ENCODE results near the gene AKAP3. TPM values are rescaled to one million over a fixed set of nuclear protein-coding genes. Genes with fewer than 3 reads are reported as not detected.

Gene AKAP3
- total and polyA plus RNA-seq, 2 donors (not counting 3 experiments of a cell fraction or from before 2014, with no cell fraction given): 0.18 to 0.62 TPM

DNA sequence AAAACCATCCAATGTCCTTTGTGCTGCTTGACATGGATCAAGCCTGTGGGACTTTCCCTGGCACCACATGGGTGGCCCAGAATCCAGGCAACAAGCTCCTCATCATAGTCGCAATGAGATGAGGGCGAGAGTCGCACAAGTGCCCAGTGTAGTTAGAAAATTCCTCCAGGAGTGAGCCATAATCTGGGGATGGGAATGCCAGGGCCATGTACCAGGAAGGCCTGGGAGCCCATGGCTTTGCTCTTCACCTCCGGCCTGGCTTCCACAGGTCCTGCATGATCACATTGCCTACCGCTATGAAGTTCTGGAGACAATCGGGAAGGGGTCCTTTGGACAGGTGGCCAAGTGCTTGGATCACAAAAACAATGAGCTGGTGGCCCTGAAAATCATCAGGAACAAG, 53.0 kb downstream of the AKAP3 start:
- no peaks in the 10 kb centered on the region for H3K4me1 ChIP-seq (ENCODE audit: control insufficient read depth, extremely low read depth, insufficient read depth, low read length)
- H3K36me3 ChIP-seq (ENCODE audit: control insufficient read depth in 2 of 2, extremely low read depth in 1 of 2, insufficient read depth in 2 of 2, low read length in 2 of 2): no peaks in the 10 kb centered on the region
- no peaks in the 10 kb centered on the region for H3K9me1 ChIP-seq (replicated peaks; ENCODE audit: control insufficient read depth, extremely low read depth, insufficient read depth, low read length)
- ChIA-PET CTCF (interaction anchor here (1.1 kb wide), 1 partner anchor 53 kb away, joined by 3 read pairs; the partner anchor contains the start of gene AKAP3), POLR2A (no interaction called here)
- no peaks in the 10 kb centered on the region for H3K9me3 ChIP-seq (replicated peaks; ENCODE audit: control insufficient read depth, insufficient read depth, low read length)
- H3K9ac ChIP-seq (replicated peaks; ENCODE audit: extremely low read depth, insufficient read depth, low read length): no peak overlapping the region
- H4K20me1 ChIP-seq (replicated peaks; ENCODE audit: control insufficient read depth, extremely low read depth, insufficient read depth, low read length): no peaks in the 10 kb centered on the region
- no TSS peak for BruUV-seq (replicated peaks)
- dilution Hi-C loops (cut with MboI; ENCODE audit: extremely low pct_ligation_motif_present, low sequenced_read_pairs) (no loop called here), intact Hi-C loops (cut with micrococcal nuclease) (no loop called here)
- no peak overlapping the region for H3K4me2 ChIP-seq (ENCODE audit: insufficient read depth, low read length)
- peaks cover 2 to 7% of the 10 kb centered on the region in 2 experiments for H3K27me3 ChIP-seq (ENCODE audit: control insufficient read depth in 2 of 2, insufficient read depth in 2 of 2, low read length in 2 of 2)
- DNase-seq (ENCODE audit: low read depth, low spot score): no peak
- no peak overlapping the region for H3K27ac ChIP-seq (ENCODE audit: insufficient read depth, low read depth, low read length)
- FAIRE-seq: no peak
- TF ChIP-seq JUN (IDR thresholded peaks at IDR 0.05; ENCODE audit: borderline replicate concordance, insufficient read depth, insufficient read length, low read depth): no peak
- no peak for TF ChIP-seq CTCF (IDR thresholded peaks at IDR 0.05; ENCODE audit: extremely low read depth in 1 of 2, insufficient read depth in 1 of 2, low read depth in 1 of 2, low read length in 2 of 2)
- TF ChIP-seq EZH2 (IDR thresholded peaks at IDR 0.05; ENCODE audit: borderline replicate concordance, low read depth, low read length, severe bottlenecking): no peak
- TF ChIP-seq POLR2A (IDR thresholded peaks at IDR 0.05; ENCODE audit: low read depth, low read length): no peak
- TF ChIP-seq GATA2 (IDR thresholded peaks at IDR 0.05; ENCODE audit: insufficient read depth, insufficient read length, low read depth, low read length): no peak
- H2AFZ ChIP-seq (ENCODE audit: low read depth, low read length): no peak overlapping the region
- no peak overlapping the region for H3K4me3 ChIP-seq (replicated peaks in 1 of 3; ENCODE audit: insufficient read depth in 1 of 3, low read depth in 1 of 3, low read length in 3 of 3)
- no peaks in the 10 kb centered on the region for H3K79me2 ChIP-seq (ENCODE audit: control insufficient read depth, insufficient read depth, low read length)

DNA sequence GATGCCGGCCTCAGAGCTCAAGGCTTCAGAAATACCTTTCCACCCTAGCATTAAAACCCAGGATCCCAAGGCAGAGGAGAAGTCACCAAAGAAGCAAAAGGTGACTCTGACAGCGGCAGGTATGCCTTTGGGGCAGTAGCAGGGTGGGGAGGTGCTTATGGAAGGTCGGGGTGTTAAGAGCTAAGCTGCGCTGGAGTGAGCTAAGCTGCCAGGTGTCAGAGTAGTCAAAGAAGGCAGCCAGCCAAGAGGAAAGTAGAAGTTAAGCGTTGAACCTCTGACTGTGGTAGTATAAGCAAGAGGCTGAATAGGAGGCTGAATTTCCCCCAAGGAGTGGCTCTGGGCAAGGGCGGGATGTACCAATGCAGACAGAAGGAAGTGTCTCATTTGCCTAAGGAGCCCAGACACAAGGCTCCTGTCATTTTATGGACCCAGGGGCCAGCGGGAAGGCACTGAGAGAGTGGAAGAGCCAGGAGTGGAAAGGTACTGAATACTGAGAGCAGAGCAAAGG, 57.6 kb downstream of the AKAP3 start:
- no peak for TF ChIP-seq POLR2AphosphoS5 (IDR thresholded peaks at IDR 0.05; ENCODE audit: insufficient read depth, low read depth, low read length)
- TF ChIP-seq POLR2A (IDR thresholded peaks at IDR 0.05; ENCODE audit: low read depth, low read length): no peak
- no peak for TF ChIP-seq FOS (IDR thresholded peaks at IDR 0.05; ENCODE audit: borderline replicate concordance, insufficient read depth, low read length)
- TF ChIP-seq MYC (IDR thresholded peaks at IDR 0.05; ENCODE audit: low read depth, low read length): no peak
- TF ChIP-seq CTCF (IDR thresholded peaks at IDR 0.05; ENCODE audit: extremely low read depth in 1 of 2, insufficient read depth in 1 of 2, low read depth in 1 of 2, low read length in 2 of 2): no peak
- no peak for TF ChIP-seq GATA2 (IDR thresholded peaks at IDR 0.05; ENCODE audit: insufficient read depth, insufficient read length, low read depth, low read length)
- no peak for TF ChIP-seq EZH2 (IDR thresholded peaks at IDR 0.05; ENCODE audit: borderline replicate concordance, low read depth, low read length, severe bottlenecking)
- TF ChIP-seq JUN (IDR thresholded peaks at IDR 0.05; ENCODE audit: borderline replicate concordance, insufficient read depth, insufficient read length, low read depth): no peak
- TF ChIP-seq, protein P1, sequence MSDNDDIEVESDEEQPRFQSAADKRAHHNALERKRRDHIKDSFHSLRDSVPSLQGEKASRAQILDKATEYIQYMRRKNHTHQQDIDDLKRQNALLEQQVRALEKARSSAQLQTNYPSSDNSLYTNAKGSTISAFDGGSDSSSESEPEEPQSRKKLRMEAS (IDR thresholded peaks at IDR 0.05; ENCODE audit: insufficient read depth, insufficient read length): no peak
- no TSS peak for BruUV-seq (replicated peaks)
- dilution Hi-C loops (cut with MboI; ENCODE audit: extremely low pct_ligation_motif_present, low sequenced_read_pairs) (no loop called here), intact Hi-C loops (cut with micrococcal nuclease) (no loop called here)
- ChIA-PET CTCF (interaction anchor here (1.1 to 3.8 kb wide), 4 partner anchors 11 to 96 kb away, joined by 3 to 13 read pairs (median 4); no protein-coding TSS in a partner anchor), POLR2A (no interaction called here)
- no peaks in the 10 kb centered on the region for H3K9me1 ChIP-seq (replicated peaks; ENCODE audit: control insufficient read depth, extremely low read depth, insufficient read depth, low read length)
- no peak overlapping the region for H2AFZ ChIP-seq (ENCODE audit: low read depth, low read length)
- peaks cover 5% of the 10 kb centered on the region in 2 experiments for H3K27me3 ChIP-seq (ENCODE audit: control insufficient read depth in 2 of 2, insufficient read depth in 2 of 2, low read length in 2 of 2)
- no peak for FAIRE-seq
- H3K79me2 ChIP-seq (ENCODE audit: control insufficient read depth, insufficient read depth, low read length): no peaks in the 10 kb centered on the region
- no peak overlapping the region for H3K4me3 ChIP-seq (replicated peaks in 1 of 3; ENCODE audit: insufficient read depth in 1 of 3, low read depth in 1 of 3, low read length in 3 of 3)
- H3K27ac ChIP-seq (ENCODE audit: insufficient read depth, low read depth, low read length): no peak overlapping the region
- DNase-seq (ENCODE audit: low read depth, low spot score): no peak
- no peaks in the 10 kb centered on the region for H3K36me3 ChIP-seq (ENCODE audit: control insufficient read depth in 2 of 2, extremely low read depth in 1 of 2, insufficient read depth in 2 of 2, low read length in 2 of 2)
- H3K9ac ChIP-seq (replicated peaks; ENCODE audit: extremely low read depth, insufficient read depth, low read length): no peak overlapping the region
- no peak overlapping the region for H3K4me2 ChIP-seq (ENCODE audit: insufficient read depth, low read length)
- H4K20me1 ChIP-seq (replicated peaks; ENCODE audit: control insufficient read depth, extremely low read depth, insufficient read depth, low read length): no peaks in the 10 kb centered on the region
- H3K4me1 ChIP-seq (ENCODE audit: control insufficient read depth, extremely low read depth, insufficient read depth, low read length): no peaks in the 10 kb centered on the region
- H3K9me3 ChIP-seq (replicated peaks; ENCODE audit: control insufficient read depth, insufficient read depth, low read length): no peaks in the 10 kb centered on the region
